Endometrium (tissue), 2 donors: Measurements from ENCODE around the gene CPLX1.
"Not testable (repeated sequence)": the region's sequence is repeated elsewhere in the genome, so short reads cannot be mapped to it uniquely, and the experiment has no call there.

ENCODE experiments used
- FAIRE-seq: peaks from 2 replicates; lab custom pipeline; 2012; peaks lifted over from hg19 to GRCh38; lab: Jason Lieb, UNC
- donor health status: control.
- donor health status: control.

Gene CPLX1

DNA sequence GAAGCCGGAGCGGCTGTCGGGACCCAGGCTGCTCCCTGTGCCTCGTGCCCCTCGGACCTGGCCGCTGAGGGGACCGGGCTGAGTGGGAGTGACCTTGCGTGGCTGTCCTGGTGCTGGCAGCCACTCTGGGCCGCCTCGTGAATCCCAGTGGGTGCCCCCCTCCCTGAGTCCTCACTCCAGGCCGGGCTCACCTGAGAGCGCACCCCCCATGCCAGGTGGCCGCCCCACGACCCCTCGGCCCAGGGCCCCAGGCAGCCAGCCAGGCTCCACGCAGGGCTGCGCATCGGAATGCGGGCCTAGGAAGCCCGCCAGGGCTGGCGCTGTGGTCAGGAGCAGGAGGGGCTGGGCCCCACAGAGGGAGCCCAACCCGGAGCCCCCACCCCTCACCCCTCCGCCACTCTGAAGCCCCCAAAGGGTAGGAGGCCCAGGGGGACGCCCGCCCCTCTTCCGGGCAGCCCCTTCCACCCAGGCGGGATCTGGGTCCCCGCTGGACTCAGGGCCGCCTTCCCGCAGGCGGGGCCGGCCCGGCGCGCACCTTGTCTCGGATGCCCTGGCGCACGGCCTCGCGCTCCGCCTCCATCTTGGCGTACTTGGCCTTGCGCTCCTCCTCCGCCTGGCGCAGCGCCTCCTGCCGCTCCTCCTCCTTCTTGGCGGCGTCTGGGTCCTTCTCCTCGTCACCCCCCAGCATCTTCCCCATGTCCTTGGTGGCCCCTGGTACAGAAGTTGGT is 33.9 kb downstream of the CPLX1 start:
- no peak for FAIRE-seq

DNA sequence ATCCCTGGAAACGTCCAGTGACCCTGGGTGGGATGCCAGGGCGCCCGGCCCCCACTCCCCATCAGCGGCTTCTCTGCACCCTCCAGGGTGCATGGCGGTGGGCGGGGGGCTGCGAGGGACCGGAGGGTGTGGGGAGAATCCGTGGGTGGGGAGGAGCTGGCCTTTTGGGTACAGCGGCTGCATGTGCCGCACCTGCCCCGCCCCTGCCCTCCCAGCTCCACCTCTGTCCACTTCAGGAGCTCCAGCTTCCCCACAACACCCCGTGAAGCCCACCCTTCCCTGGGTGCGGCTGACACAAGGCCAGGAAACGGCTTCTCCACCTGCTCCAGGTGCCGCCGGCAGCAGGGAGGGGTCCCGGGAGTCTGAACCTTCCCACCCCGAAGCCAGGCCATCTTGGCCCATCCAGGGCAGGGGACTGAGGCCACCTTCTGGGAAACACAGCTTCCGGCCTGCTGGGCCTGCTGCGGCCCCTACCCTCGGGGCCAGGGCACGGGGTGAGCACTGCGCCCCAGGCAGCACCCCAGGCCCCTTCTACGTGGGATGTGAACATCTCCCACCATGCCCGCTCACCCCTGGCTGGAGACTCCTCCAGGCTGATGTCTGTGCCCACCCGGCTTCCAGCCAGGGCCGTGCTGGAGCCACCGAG is 34.6 kb downstream of the CPLX1 start:
- no peak for FAIRE-seq

DNA sequence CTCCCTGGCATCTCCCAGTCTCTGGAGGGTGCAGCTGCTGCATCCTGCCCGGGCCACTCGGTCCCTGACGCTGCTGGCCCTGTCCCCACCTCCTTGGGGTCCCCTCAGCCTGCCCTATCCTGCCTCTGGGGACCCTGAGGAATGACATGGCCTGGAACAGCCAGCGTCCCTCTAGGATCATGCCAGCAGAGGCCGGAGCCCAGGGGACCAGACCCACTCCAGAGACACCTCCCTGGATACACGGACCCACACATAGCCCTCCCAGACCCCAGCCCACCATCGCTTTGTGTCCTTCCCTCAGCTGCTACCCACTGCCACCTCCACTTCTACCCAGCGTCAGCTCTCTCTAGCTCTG is 35.5 kb downstream of the CPLX1 start:
- no peak for FAIRE-seq

DNA sequence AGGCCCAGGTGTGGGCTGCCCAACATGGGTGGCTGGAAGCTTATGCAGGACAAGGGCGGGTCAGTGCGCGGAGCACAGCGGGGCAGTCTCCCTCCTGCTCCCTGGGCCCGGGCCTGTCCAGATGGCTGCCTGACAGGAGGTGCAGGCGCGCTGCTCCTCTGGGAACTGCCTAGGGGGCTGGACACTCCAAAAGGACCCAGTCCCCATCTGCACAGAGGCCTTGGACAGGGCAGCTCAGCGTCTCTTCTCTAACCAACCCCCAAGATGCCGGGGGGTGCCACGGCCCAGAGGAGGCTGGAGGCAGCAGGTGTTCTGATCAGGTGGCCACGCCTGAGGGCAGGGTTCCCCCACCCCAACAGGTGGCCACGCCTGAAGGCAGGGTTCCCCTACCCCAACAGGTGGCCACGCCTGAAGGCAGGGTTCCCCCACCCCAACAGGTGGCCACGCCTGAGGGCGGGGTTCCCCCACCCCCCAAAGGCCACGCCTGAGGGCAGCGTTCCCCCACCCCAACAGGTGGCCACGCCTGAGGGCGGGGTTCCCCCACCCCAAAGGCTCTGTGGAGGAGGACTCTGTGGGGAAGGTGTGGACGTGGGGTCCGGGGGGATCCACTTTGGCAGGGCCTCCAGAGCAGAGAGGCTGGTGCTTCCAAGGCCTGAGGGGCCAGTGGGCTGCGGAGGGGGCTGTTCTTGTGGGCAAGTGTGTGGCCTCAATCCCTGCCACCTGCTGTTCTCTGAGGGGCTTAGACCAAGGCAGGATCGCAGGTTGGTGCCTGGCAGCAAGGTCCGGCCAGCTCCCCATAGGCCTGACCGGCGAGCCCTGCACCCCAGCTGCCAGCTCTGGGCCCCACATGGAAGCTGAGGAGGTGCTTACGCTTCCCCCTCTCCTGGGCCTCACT is 36.1 kb downstream of the CPLX1 start:
- FAIRE-seq = no peak

GRCh38 chr4:788636-789297 is 37.2 kb downstream of the CPLX1 start:
- FAIRE-seq = no peak

- FAIRE-seq = no peak
These were observed 37.8 kb downstream of the CPLX1 start for GRCh38 chr4:788006-788635.

- no peak for FAIRE-seq
These were observed 38.4 kb downstream of the CPLX1 start for GRCh38 chr4:787561-787981.

DNA sequence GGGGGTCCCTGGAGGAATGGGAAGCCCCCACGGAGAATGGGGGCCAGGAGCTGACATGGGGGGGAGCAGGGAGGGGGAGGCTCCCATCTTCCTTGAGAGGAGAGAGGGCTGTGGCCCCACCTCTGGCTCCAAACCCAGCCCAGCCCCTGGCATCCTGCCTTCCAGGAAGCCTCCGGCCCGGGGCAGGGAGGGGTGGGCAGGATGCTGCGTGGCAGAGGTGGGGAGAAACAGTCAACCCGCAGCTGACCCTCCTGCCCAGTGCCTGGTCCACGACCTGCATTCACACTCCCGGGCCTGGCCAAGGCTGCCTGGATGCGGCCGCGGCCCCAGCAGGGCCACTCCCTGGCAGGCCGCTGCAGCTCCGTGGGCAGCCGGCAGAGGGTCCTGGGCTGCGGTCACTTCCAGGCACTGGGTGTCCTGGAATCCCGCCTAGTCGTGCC is 39.0 kb downstream of the CPLX1 start:
- no peak for FAIRE-seq

- no peak for FAIRE-seq
These were observed 39.7 kb downstream of the CPLX1 start for GRCh38 chr4:786074-786741.

GRCh38 chr4:785332-786073 is 40.4 kb downstream of the CPLX1 start:
- no peak for FAIRE-seq

GRCh38 chr4:784401-785331 is 41.3 kb downstream of the CPLX1 start:
- no peak for FAIRE-seq

DNA sequence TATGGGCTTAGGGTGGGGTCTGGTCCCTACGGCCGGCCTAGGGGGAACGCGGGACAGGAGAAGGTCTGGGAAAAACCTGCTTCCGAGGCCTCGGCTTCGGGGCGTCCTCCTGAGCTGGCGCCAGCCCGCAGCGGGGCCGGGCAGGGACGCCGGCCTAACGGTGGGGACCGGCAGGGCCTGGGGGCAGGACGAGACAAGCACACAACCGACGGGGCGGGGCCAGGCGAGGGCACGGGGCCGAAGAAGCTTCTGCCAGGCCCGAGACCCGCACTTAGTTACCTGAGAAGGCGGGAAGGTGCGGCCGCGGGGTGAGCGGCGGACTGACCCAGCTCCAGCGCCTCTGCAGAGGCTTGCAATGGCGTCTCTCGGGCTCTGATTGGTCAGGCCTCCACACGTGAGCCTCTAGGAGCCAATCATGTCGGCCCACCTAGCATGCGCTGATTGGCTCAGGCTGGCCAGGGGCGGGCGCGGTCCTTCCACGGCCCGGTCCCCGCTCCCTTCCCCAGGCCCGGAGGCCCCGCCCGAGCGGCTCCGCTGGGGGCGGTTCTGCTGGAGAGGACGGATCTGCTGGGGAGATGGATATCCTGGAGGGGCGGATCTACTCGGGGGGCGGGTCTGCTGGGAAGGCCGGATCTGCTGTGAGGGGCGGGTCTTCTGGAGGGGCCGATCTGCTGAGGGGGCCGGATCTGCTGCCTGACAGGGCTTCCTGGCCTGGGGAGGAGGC is 44.3 kb downstream of the CPLX1 start:
- peak; percentile 98 for FAIRE-seq

GRCh38 chr4:780716-781492 is 45.0 kb downstream of the CPLX1 start:
- FAIRE-seq = no peak

- not testable (repeated sequence) for FAIRE-seq
These were observed 45.7 kb downstream of the CPLX1 start for GRCh38 chr4:780255-780654.

DNA sequence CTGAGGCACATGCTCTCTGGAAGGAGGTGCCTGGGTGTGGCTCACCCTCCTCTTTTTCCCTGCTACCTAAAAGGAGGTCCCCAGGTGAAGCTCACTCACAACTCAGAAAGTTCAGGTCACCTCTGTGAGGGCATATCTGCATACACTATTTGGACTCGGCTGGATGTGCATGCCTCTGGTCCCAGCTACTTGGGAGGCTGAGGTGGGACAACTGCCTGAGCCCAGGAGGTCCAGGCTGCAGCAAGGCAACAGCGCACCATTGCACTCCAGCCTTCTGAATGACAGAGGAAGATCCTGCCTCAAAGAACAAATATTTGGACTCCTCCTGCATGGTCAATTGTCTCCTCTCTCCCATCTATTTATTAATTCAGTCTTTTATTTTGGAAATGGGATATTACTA is 46.4 kb downstream of the CPLX1 start:
- FAIRE-seq = no peak

GRCh38 chr4:777520-778262 is 48.2 kb downstream of the CPLX1 start:
- FAIRE-seq = no peak

- no peak for FAIRE-seq
These were observed 49.0 kb downstream of the CPLX1 start for GRCh38 chr4:776743-777441.
